Psoas muscle (tissue), 8 donors: ENCODE results near the gene DENND2D. TPM values are rescaled to one million over a fixed set of nuclear protein-coding genes. Genes with fewer than 3 reads are reported as not detected.

Experiments used
- ATAC-seq, 4 donors: fragments of 200-7000 bp; cut with Tn5 transposase; one replicate each; pipeline ENCODE4 v1.9.1; 2020; ENCODE audit warnings: moderate library complexity in 3 of 4, mild to moderate bottlenecking in 2 of 4
- DNase-seq, 2 donors: peaks; one replicate each; pipeline ENCODE4 v3.0.0-alpha.2; 2020
- H3K27ac ChIP-seq: fragments of 200-600 bp; one replicate; pipeline ENCODE4 v1.8.0; 2022
- H3K27me3 ChIP-seq, 3 donors: fragments of 200-600 bp in 1 of 3; one replicate each; pipeline versions ENCODE4 v1.6.1 to v1.8.0; 2013 to 2022; ENCODE audit warnings: low read length in 2 of 3, mild to moderate bottlenecking in 2 of 3, moderate library complexity in 1 of 3; ENCODE audit not compliant: insufficient read depth in 3 of 3
- H3K36me3 ChIP-seq, 2 donors: fragments of 200-600 bp in 1 of 2; one replicate each; pipeline versions ENCODE4 v1.6.1 to v1.8.0; 2013 to 2022; ENCODE audit warnings: low read depth in 1 of 2, mild to moderate bottlenecking in 1 of 2, moderate library complexity in 1 of 2; ENCODE audit not compliant: insufficient read depth in 1 of 2
- H3K4me1 ChIP-seq: fragments of 200-600 bp; one replicate; pipeline ENCODE4 v1.8.0; 2022
- H3K4me3 ChIP-seq: fragments of 200-600 bp; one replicate; pipeline ENCODE4 v1.8.0; 2022; ENCODE audit warnings: mild to moderate bottlenecking
- H3K9me3 ChIP-seq: fragments of 200-600 bp; one replicate; pipeline ENCODE4 v1.8.0; 2022
- WGBS, 3 donors: extraction: QIAGEN DNeasy Blood & Tissue Kit; methylation state at CpG; one replicate each; pipeline versions ENCODE4 v1.1.6 to v1.1.7; 2013; 5-methylcytosine and 5-hydroxymethylcytosine counted together
- intact Hi-C, 2 donors: fragments of 100-400 bp; cut with DNase I; formaldehyde crosslinking; loops; one replicate each; pipeline versions ENCODE4 v1.11.0 to v1.14.2; 2022
- polyA plus RNA-seq, 3 donors: library from polyadenylated mRNA; stranded (reverse); fragments of 200-250 nt; gene quantifications; one replicate each; pipeline ENCODE4 v1.2.3, GENCODE V29; 2013
- total RNA-seq, 4 donors: library from RNA; stranded (reverse); fragmentation: NEBNext Ultra II Directional in 2 of 4; extraction: Animal tissue kit (Norgen Biotek cat#: 25700) in 2 of 4; gene quantifications; one replicate each; pipeline versions ENCODE4 v1.2.1 to v1.2.4, GENCODE V29; 2021 to 2023
- TF ChIP-seq, protein P1 (sequence below): fragments of 200-600 bp; IDR thresholded peaks from one replicate; pipeline ENCODE4 v1.8.0; 2022; ENCODE audit warnings: antibody characterized with exemption
- donor health status: healthy with polysubstance abuse.
- donor health status: DM: no; HTN: no; CAD: no; lungs with moderate emphysema.
- donor health status: Bipolar disorder and iron deficiency.
- donor health status: healthy.
- donor health status: DM: yes; HTN: yes; CAD: no.
- donor health status: DM: no; HTN: no; CAD: no.
- donor health status: DM: no; HTN: no; CAD: no.
- donor health status: DM: yes; HTN: yes; CAD: no.

Gene DENND2D
- total and polyA plus RNA-seq, 7 donors, result 0.31 to 2.1 (median 1.2) TPM

GRCh38 chr1:111145963-111146768 lies 54.3 kb downstream of the DENND2D start:
- Histone ChIP-seq H3K27ac (no peak overlapping the region), H3K9me3 (no peaks in the 10 kb centered on the region), H3K4me1 (peaks cover 28% of the 10 kb centered on the region), H3K27me3 (no peaks in the 10 kb centered on the region), H3K4me3 (no peak overlapping the region), H3K36me3 (peaks cover 1 to 37% of the 10 kb centered on the region in 2 donors)
- no peak for ATAC-seq
- no peak for DNase-seq
- TF ChIP-seq, protein P1, sequence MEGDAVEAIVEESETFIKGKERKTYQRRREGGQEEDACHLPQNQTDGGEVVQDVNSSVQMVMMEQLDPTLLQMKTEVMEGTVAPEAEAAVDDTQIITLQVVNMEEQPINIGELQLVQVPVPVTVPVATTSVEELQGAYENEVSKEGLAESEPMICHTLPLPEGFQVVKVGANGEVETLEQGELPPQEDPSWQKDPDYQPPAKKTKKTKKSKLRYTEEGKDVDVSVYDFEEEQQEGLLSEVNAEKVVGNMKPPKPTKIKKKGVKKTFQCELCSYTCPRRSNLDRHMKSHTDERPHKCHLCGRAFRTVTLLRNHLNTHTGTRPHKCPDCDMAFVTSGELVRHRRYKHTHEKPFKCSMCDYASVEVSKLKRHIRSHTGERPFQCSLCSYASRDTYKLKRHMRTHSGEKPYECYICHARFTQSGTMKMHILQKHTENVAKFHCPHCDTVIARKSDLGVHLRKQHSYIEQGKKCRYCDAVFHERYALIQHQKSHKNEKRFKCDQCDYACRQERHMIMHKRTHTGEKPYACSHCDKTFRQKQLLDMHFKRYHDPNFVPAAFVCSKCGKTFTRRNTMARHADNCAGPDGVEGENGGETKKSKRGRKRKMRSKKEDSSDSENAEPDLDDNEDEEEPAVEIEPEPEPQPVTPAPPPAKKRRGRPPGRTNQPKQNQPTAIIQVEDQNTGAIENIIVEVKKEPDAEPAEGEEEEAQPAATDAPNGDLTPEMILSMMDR, result no peak
- intact Hi-C loops, result loop anchor here in 1 of 2 donors (10.0 kb wide), 1 partner anchor 299 kb away; the partner anchor contains the start of genes ATP5PB and WDR77

GRCh38 chr1:111145542-111145941 lies 54.9 kb downstream of the DENND2D start:
- TF ChIP-seq, protein P1, result no peak
- Histone ChIP-seq H3K4me3 (no peak overlapping the region), H3K27me3 (no peaks in the 10 kb centered on the region), H3K9me3 (no peaks in the 10 kb centered on the region), H3K27ac (no peak overlapping the region), H3K36me3 (peaks cover 0 to 30% of the 10 kb centered on the region in 2 donors), H3K4me1 (peaks cover 30% of the 10 kb centered on the region)
- DNase-seq (no peak), ATAC-seq (no peak)
- intact Hi-C loops, result loop anchor here in 1 of 2 donors (10.0 kb wide), 1 partner anchor 299 kb away; the partner anchor contains the start of genes ATP5PB and WDR77
- WGBS, 3 donors, result 92 to 97% (median 92%) methylated on average over 2 of the region's 2 CpGs

- H3K4me3 ChIP-seq, result peak overlapping the region; percentile 96
- H3K27ac ChIP-seq, result no peak overlapping the region
- DNase-seq, result no peak
- TF ChIP-seq, protein P1, result no peak
- H3K36me3 ChIP-seq, result peaks cover 0 to 12% of the 10 kb centered on the region in 2 donors
- H3K9me3 ChIP-seq, result no peaks in the 10 kb centered on the region
- WGBS, 3 donors, result 70 to 83% (median 71%) methylated on average over 5 of the region's 5 CpGs
- intact Hi-C loops, result loop anchor here (5.0 to 10.0 kb wide), 2 partner anchors 302 to 305 kb away; partner anchors contain the start of genes ATP5PB (in 2 of the 2) and WDR77 (in 2 of the 2)
- H3K27me3 ChIP-seq, result no peaks in the 10 kb centered on the region
- H3K4me1 ChIP-seq, result peaks cover 40% of the 10 kb centered on the region
- ATAC-seq, result no peak
Measured at GRCh38 chr1:111142356-111142975, 58.0 kb downstream of the DENND2D start.

DNA sequence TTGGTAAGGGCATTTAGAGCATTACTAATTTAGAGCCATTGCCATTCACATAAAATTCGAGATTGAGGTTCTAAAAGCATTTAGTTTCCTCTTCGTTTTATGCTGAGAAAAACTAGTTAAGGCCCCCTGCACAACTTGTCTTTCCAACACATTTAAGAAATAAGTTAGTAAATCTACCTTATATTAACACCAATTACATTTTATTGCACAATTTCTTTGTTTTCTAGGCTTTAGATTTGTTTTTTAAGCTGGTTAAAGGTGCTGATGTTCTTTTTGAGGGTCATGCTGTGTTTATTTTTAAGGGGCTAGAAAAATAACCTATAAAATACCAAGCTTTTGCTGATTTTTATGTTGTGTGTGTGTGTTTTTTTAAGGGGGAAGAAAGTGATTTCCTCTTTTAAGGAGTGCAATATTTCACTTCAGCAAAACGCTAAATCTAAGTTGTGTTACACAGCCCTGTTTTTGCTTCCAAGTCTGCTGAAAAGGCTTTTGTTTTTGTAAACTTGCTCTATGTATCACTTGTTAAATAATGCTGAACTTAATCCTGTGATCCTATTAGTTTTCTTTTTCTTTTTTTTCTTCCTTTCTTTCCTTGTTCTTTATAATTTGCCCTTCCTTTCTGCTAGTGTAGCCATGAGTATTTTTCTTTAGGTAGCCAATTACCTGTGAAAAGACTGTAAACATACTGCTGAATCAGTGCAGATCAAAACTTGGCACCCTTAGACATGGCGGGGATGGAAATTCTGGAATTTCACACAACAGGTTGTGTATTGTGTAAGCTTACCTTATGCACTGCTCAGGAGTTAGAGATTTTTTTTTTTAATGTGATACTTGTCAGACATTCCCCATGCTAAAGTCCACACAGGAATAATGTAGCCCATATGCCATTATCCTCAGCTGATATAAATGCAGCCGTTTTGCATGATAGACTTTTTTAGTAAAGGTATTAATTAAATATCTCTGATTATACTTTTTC lies 58.9 kb downstream of the DENND2D start:
- intact Hi-C loops, result loop anchor here (5.0 to 10.0 kb wide), 2 partner anchors 303 to 306 kb away; partner anchors contain the start of genes ATP5PB (in 2 of the 2) and WDR77 (in 2 of the 2)
- H3K36me3 ChIP-seq, result peaks cover 0 to 19% of the 10 kb centered on the region in 2 donors
- H3K27ac ChIP-seq, result no peak overlapping the region
- TF ChIP-seq, protein P1, result no peak
- 33 to 50% (median 38%) methylated on average over 5 of the region's 5 CpGs for WGBS, 3 donors
- DNase-seq, result no peak
- peak overlapping the region; percentile 96 for H3K4me3 ChIP-seq
- no peaks in the 10 kb centered on the region for H3K9me3 ChIP-seq
- no peak for ATAC-seq
- no peaks in the 10 kb centered on the region for H3K27me3 ChIP-seq
- H3K4me1 ChIP-seq, result peaks cover 36% of the 10 kb centered on the region
